BE2C (cell line): ENCODE results near the gene SORBS2.

Source experiments
- DNase-seq: peaks from one replicate; pipeline ENCODE4 v3.0.0-alpha.2; 2020
- H3K27me3 ChIP-seq: fragments of 250-450 bp; sonication (Bioruptor Pico); 2 replicates; pipeline ENCODE4 v1.5.1; 2020; ENCODE audit warnings: mild to moderate bottlenecking
- H3K36me3 ChIP-seq: fragments of 250-450 bp; sonication (Bioruptor Pico); 2 replicates; pipeline ENCODE4 v1.5.1; 2020; ENCODE audit warnings: mild to moderate bottlenecking
- H3K4me1 ChIP-seq: fragments of 250-450 bp; sonication (Bioruptor Pico); 2 replicates; pipeline ENCODE4 v1.5.1; 2020
- H3K4me3 ChIP-seq: 2 replicates; pipeline ENCODE4 v1.5.1; 2011; ENCODE audit warnings: low read depth, low read length
- H3K9me3 ChIP-seq: fragments of 250-450 bp; sonication (Bioruptor Pico); 2 replicates; pipeline ENCODE4 v1.5.1; 2020
- CTCF ChIP-seq: IDR thresholded peaks from 2 replicates; pipeline ENCODE4 v1.5.1; 2012; ENCODE audit warnings: mild to moderate bottlenecking, low read depth, low read length

SORBS2 gene

GRCh38 chr4:185738038-185738552, 73.9 kb downstream of the SORBS2 start:
- H3K27me3 ChIP-seq = no peaks in the 10 kb centered on the region
- H3K4me1 ChIP-seq = no peaks in the 10 kb centered on the region
- no peaks in the 10 kb centered on the region for H3K9me3 ChIP-seq
- DNase-seq = no peak
- H3K4me3 ChIP-seq = no peak overlapping the region
- H3K36me3 ChIP-seq = peaks cover 6% of the 10 kb centered on the region; the same call in 1 of the 2 replicates
- TF ChIP-seq CTCF = no peak

- Histone ChIP-seq H3K9me3 (no peaks in the 10 kb centered on the region), H3K4me3 (no peak overlapping the region)
- DNase-seq = no peak
Measured at GRCh38 chr4:185737489-185738037, 74.4 kb downstream of the SORBS2 start.

GRCh38 chr4:185736882-185737281, 75.1 kb downstream of the SORBS2 start:
- Histone ChIP-seq H3K9me3 (no peaks in the 10 kb centered on the region), H3K36me3 (peaks cover 6% of the 10 kb centered on the region; the same call in 1 of the 2 replicates), H3K4me1 (no peaks in the 10 kb centered on the region), H3K27me3 (no peaks in the 10 kb centered on the region), H3K4me3 (no peak overlapping the region)
- TF ChIP-seq CTCF = no peak
- DNase-seq = no peak

More at GRCh38 chr4:185737489-185738037, 74.4 kb downstream of the SORBS2 start:
- H3K4me1 ChIP-seq = no peaks in the 10 kb centered on the region
- H3K36me3 ChIP-seq = peaks cover 6% of the 10 kb centered on the region; the same call in 1 of the 2 replicates
- no peaks in the 10 kb centered on the region for H3K27me3 ChIP-seq
- TF ChIP-seq CTCF = no peak

DNA sequence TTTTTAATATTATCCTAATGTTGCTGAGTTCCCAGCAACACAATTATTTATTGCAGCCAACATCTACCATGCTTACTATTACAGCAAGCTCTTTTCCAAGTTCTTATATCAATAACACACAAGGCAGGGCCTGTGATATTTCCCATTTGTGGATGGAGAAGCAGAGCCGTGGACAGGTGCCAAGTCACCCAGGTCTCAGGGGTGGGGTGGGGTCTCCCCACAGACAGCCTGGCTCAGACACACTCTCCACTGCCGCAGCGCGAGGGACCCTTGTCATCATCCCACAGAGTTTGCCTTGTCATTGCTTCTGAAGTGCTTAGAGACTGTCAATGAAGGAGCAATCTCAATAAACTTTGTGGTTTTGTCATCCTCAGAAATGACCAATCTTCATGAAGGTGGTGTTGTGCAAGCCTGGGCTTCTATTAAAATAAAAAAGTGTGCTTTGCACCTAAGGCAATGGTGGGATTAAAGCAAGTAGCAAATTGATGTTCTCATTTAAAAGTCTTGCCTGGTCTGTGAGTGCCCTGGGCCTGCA, 76.1 kb downstream of the SORBS2 start:
- peaks cover 6% of the 10 kb centered on the region; the same call in 1 of the 2 replicates for H3K36me3 ChIP-seq
- DNase-seq = no peak
- H3K27me3 ChIP-seq = no peaks in the 10 kb centered on the region
- H3K9me3 ChIP-seq = no peaks in the 10 kb centered on the region
- H3K4me1 ChIP-seq = no peaks in the 10 kb centered on the region
- no peak overlapping the region for H3K4me3 ChIP-seq
- no peak for TF ChIP-seq CTCF

DNA sequence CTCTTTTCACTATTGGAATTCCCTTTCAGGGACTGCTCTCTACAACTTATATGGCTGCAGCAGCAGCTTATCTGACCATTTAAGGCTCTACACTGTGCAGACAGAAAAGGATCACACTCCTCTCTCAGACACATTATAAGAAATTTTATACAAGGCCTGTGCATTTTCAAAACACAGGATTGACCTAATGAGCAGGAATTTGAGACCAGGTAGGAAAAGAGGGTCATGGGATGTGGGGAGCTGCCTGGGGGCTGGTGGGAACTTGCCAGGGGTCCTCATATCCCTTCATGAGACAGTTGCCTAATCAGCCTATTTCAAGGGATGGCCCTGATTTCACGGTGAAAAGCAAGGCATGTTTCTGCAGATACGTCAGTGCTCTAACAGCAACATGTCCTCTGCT, 77.1 kb downstream of the SORBS2 start:
- Histone ChIP-seq H3K9me3 (no peaks in the 10 kb centered on the region), H3K4me3 (no peak overlapping the region), H3K27me3 (no peaks in the 10 kb centered on the region), H3K4me1 (no peaks in the 10 kb centered on the region), H3K36me3 (peaks cover 6% of the 10 kb centered on the region; the same call in 1 of the 2 replicates)
- DNase-seq = no peak
- no peak for TF ChIP-seq CTCF

GRCh38 chr4:185734214-185734613, 77.8 kb downstream of the SORBS2 start:
- no peak for DNase-seq
- Histone ChIP-seq H3K36me3 (peaks cover 6% of the 10 kb centered on the region; the same call in 1 of the 2 replicates), H3K4me3 (no peak overlapping the region), H3K27me3 (no peaks in the 10 kb centered on the region), H3K9me3 (no peaks in the 10 kb centered on the region), H3K4me1 (no peaks in the 10 kb centered on the region)
- no peak for TF ChIP-seq CTCF
